ENCODE results near the gene MRPS10.

The MRPS10 gene

DNA sequence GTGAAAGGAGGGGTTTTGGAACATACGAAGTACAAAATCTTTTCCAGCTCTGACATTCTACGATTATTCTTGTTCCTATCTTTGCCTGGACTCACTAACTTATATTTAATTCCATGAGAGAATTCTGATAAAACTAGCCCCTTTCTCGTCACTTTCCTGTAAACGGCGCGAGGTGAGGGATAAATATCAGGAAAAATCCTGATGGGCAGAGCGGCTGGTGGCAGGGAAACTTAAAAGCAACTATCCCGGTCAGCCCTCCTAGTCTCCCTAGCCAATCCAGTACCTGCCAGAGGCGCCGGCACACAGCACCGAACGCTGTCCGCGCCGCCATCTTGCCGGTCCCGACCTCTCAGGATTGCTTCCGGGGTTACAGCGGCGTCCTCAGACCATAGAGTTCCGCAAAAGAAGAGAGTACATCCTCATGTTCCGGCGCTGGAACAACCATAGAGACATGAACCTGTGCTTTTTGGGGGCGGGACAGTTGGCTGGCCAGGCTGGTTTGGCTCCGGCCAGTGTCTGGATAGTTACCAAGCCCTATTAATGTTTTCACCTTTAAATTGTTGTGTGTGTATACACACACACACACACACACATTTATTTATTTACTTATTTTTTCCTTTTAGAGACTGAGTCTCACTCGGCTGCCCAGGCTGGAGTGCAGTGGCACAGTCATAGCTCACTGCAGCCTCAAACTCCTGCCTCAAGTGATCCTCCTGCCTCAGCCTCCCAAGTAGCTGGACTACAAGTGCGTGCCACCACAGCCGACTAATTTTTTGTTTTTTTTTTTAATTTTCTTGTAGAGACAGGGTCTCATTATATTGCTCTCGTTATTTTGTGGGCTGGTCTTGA, at the start of gene MRPS10:
MRPS10 (minus strand) TSS at position 343 of the 849 bp plus-strand sequence; CDS start at position 331, 12 bp downstream.
- in situ Hi-C loops (cut with HindIII; ENCODE audit: low sequenced_read_pairs), result no loop called here

GRCh38 chr6:42266538-42266937, 48.9 kb upstream of the MRPS10 start:
- in situ Hi-C loops (cut with HindIII; ENCODE audit: low sequenced_read_pairs), result no loop called here

DNA sequence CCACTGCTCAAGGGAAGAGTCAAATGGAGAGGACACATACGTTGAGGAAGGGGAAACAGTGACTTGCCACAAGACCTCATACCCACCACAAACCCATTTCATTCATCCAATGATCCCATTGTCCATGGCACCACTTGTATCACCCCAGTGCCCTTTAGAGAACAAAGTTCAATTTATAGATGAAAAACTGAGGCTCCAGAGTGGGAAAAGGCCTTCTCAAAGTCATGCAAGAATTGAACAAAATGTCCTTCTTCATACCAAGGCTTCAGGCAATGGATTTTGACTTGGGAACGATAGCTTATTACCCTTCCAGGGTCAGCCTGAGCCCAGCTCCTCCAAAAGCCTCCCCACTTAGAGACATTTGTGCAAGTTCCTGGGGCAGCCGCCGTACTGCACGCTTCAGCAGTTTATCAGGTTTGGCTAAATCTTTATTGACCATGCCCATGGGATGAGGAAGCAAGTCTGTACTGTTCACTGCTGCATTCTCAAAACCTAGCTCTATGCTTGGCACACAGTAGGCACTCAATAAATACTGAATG, 47.3 kb upstream of the MRPS10 start:
- in situ Hi-C loops (cut with HindIII; ENCODE audit: low sequenced_read_pairs), result no loop called here

- in situ Hi-C loops (cut with HindIII; ENCODE audit: low sequenced_read_pairs), result no loop called here
Measured at GRCh38 chr6:42264162-42264851, 46.6 kb upstream of the MRPS10 start.

DNA sequence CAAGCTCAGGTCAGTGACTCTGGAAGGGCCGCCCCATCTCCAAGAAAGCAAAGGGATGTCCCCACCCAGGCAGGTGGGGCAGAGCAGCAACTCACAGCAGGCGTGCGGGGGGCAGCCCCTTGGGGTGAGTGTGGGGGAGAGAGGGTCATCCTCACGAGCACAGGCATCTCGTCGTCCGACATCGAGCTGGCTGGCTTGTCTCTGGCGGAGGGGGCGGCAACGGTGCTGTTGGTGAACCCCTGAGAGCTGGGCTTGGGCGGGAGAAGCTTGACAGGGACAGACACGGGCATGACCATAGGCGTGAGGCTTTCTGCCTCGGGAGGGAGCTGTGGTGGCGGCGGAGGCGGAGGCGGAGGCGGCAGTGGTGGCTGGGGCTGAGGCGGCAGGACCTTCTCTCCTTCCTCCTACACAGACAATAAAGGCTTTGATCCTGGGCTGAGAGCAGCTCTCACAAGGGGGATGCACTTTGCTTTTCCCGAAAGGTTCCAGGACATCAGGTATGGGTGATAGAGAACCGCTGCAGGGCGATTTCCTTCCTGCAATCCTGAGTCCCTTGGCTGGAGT, 45.6 kb upstream of the MRPS10 start:
- in situ Hi-C loops (cut with HindIII; ENCODE audit: low sequenced_read_pairs), result no loop called here

DNA sequence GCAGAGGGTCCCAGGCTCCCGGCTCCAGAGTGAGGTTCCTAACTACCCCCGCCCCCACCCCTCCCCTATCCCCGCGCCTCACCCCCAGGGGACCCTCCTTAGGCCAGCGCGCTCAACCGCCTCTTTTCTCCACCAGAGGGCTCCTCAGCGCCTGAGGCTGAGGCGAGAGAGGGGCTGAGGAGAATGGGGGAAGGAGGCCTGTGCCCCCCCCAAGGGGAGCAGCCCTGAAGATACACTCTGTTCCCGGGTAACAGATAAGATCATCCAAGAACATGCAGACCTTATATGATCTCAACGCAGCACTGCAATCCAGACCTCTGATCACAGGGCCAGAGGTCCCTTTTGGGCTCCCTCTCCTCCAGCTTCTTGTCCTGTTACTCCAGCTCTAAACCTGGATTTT, 43.3 kb upstream of the MRPS10 start:
- in situ Hi-C loops (cut with HindIII; ENCODE audit: low sequenced_read_pairs), result no loop called here

- in situ Hi-C loops (cut with HindIII; ENCODE audit: low sequenced_read_pairs), result no loop called here
Measured at GRCh38 chr6:42260396-42260888, 42.8 kb upstream of the MRPS10 start.

- in situ Hi-C loops (cut with HindIII; ENCODE audit: low sequenced_read_pairs), result no loop called here
Measured at GRCh38 chr6:42259841-42260395, 42.3 kb upstream of the MRPS10 start.

GRCh38 chr6:42259286-42259685, 41.6 kb upstream of the MRPS10 start:
- in situ Hi-C loops (cut with HindIII; ENCODE audit: low sequenced_read_pairs), result no loop called here

- in situ Hi-C loops (cut with HindIII; ENCODE audit: low sequenced_read_pairs), result no loop called here
Measured at GRCh38 chr6:42257614-42258013, 40.0 kb upstream of the MRPS10 start.

- in situ Hi-C loops (cut with HindIII; ENCODE audit: low sequenced_read_pairs), result no loop called here
Measured at GRCh38 chr6:42257063-42257462, 39.4 kb upstream of the MRPS10 start.

DNA sequence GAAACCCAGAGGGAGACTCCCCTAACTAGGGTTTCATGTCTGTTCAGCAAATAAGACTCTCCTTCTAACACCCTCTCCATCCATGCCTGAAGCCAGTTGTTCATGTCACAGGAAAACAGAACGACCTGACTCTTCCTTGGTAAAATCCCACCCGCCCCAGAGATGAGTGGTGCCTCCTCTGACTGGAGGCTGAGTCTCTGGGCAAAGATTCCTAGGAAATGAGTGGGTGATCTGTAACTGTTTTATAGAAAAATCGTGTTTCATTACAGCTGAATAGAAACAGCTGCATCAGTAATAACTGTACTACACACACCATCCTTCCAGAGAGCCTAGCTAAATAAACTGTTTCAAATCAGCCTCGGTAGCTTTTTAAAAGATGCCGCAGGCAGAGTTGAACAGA, 37.4 kb upstream of the MRPS10 start:
- in situ Hi-C loops (cut with HindIII; ENCODE audit: low sequenced_read_pairs), result no loop called here

DNA sequence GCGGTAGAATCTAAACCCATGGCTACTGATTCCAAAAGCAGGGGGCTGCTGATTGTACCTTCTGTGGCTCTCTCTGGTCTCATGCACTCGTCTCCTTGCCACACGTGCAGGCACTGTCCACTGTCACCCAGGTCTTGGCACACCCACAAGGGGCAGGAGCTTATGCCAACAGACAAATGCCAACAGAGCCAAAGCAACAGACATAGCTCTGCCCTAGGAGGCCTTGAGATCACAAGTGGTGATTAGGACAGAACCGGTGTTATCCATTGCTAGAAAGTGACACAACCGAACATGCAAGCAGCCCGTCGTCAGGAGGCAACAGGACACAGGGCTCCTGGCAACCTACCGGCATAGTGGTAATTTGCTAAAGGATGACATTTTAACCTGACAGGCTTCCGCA, 36.8 kb upstream of the MRPS10 start:
- in situ Hi-C loops (cut with HindIII; ENCODE audit: low sequenced_read_pairs), result no loop called here

DNA sequence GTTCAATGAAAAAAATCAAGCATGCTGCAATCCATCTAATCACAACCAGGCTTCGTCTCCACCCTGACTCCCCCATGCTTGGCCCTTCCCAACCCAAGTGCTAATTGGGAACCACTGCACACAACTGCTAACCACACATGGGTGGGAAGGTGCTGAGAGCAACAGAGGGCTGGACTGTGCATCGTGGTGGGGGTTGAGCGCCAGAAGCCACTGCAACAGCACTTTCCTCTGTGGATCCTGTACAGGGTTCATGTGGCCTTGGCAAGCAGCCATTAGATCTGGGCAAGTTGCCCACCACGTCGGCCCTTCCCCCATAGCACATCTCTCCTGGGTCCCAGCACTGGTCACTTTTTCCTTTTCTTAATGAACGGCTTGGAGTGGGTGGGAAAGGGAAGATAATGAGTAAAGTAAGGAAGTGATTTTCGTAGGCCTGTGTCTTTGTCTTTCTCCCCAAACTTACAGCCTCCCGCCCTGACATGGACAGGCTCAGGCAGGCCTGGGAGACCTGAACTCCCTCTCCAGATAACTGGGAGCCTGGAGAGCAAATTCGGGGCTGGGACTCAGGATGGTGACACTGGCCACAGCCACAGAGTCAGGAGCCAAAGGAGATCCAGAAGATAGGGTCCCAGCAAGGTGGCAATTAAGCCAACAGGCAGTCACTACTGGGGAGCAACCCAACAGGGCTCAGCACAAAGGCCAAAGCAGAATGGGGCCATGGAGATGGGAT, 34.4 kb upstream of the MRPS10 start:
- in situ Hi-C loops (cut with HindIII; ENCODE audit: low sequenced_read_pairs), result no loop called here

DNA sequence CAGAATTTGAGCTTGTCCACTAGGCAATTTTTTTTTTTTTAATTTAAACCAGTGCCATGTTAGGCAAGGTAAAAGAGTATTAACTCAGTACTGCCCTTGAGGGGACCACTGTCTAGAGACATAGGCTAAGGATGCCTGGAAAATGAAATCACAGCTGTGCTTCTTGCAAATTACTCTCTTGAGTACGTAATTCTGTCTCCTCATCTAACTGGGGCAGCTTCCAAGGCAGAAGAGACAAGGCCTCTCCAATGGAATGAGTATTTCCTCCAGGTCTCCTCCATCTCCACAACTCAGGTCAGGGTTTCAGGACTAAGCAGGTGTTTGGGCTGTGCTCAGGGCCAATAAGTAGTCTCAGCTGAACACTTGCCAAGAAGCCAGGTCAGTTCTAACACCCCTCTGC, 33.8 kb upstream of the MRPS10 start:
- in situ Hi-C loops (cut with HindIII; ENCODE audit: low sequenced_read_pairs), result no loop called here

DNA sequence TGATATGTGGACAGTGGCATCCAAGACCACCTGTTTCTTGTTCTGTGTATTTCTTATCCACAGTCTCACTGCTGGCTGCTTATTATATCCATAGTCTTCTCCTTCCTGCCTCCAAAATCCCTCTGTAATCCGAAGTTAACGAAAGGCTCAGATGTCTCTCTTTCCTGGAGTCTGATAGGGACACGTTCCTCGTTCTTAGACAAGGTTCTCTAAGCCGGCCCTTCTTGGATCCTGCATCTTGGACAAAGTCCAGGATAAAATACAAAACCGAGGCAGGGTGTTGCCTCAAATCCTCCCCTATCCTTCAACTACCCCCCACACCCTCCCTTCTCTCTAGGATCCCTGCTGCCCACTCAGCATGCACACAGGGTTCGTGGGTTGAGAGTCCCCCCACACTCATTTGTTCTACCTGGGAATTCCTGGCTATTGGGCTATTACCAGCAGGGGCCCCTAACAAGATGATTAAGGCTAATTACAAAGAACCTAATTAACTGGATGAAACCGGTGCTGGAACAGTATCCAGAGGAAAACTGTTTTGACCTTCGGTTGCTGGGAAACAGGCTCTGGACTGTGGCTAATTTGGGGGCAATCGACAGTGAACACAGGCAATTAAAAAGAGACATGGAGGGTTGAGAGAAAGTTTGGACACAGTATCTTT, 32.7 kb upstream of the MRPS10 start:
- in situ Hi-C loops (cut with HindIII; ENCODE audit: low sequenced_read_pairs), result no loop called here

DNA sequence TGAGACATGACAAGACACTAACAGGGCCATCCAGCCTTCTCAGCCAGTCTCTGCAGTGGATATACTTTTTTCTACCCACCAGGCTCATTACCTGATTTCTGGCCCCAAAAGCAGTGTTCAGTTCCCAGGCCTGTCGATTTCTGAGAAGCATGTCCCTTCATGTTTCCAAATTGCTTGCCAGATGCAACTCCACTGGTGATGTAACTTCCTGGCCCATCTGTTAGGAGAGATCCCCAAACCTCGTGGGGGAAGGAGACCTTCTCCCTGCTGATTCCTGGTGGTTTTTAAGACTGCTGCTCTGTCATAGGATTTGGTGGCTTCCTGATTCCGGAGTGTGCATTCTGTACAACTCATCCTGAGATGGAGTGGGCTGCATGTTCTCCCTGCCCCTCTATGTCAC, 31.6 kb upstream of the MRPS10 start:
- in situ Hi-C loops (cut with HindIII; ENCODE audit: low sequenced_read_pairs), result no loop called here

GRCh38 chr6:42243046-42243445, 25.4 kb upstream of the MRPS10 start:
- in situ Hi-C loops (cut with HindIII; ENCODE audit: low sequenced_read_pairs), result no loop called here

- in situ Hi-C loops (cut with HindIII; ENCODE audit: low sequenced_read_pairs), result no loop called here
Measured at GRCh38 chr6:42241915-42242314, 24.3 kb upstream of the MRPS10 start.

GRCh38 chr6:42239736-42240375, 22.2 kb upstream of the MRPS10 start:
- in situ Hi-C loops (cut with HindIII; ENCODE audit: low sequenced_read_pairs), result no loop called here
